ENCODE measurements around the gene NDRG4. TPM values are rescaled to one million over a fixed set of nuclear protein-coding genes. Genes with fewer than 3 reads are reported as not detected.

NDRG4 gene
- total and polyA plus RNA-seq, 2 of the 13 experiments (the other 11 are each of a cell fraction or from before 2014, with no cell fraction given) = 1.7 to 2.7 TPM

GRCh38 chr16:58494981-58495520, 4.9 kb upstream of the NDRG4 start (continued):
- no peak for TF ChIP-seq TSC22D2 (CRISPR knock-in tag; IDR thresholded peaks at IDR 0.05; ENCODE audit: borderline replicate concordance)
- TF ChIP-seq HCFC1 (IDR thresholded peaks at IDR 0.05; ENCODE audit: low read depth, low read length) = no peak
- TF ChIP-seq ATF5 (CRISPR knock-in tag; IDR thresholded peaks at IDR 0.05; ENCODE audit: low read depth) = no peak
- TF ChIP-seq, protein P1, sequence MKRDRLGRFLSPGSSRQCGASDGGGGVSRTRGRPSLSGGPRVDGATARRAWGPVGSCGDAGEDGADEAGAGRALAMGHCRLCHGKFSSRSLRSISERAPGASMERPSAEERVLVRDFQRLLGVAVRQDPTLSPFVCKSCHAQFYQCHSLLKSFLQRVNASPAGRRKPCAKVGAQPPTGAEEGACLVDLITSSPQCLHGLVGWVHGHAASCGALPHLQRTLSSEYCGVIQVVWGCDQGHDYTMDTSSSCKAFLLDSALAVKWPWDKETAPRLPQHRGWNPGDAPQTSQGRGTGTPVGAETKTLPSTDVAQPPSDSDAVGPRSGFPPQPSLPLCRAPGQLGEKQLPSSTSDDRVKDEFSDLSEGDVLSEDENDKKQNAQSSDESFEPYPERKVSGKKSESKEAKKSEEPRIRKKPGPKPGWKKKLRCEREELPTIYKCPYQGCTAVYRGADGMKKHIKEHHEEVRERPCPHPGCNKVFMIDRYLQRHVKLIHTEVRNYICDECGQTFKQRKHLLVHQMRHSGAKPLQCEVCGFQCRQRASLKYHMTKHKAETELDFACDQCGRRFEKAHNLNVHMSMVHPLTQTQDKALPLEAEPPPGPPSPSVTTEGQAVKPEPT (CRISPR knock-in tag; IDR thresholded peaks at IDR 0.05; ENCODE audit: low read depth) = no peak
- no peak for TF ChIP-seq ZNF646 (CRISPR knock-in tag; IDR thresholded peaks at IDR 0.05)
- TF ChIP-seq, protein P2, sequence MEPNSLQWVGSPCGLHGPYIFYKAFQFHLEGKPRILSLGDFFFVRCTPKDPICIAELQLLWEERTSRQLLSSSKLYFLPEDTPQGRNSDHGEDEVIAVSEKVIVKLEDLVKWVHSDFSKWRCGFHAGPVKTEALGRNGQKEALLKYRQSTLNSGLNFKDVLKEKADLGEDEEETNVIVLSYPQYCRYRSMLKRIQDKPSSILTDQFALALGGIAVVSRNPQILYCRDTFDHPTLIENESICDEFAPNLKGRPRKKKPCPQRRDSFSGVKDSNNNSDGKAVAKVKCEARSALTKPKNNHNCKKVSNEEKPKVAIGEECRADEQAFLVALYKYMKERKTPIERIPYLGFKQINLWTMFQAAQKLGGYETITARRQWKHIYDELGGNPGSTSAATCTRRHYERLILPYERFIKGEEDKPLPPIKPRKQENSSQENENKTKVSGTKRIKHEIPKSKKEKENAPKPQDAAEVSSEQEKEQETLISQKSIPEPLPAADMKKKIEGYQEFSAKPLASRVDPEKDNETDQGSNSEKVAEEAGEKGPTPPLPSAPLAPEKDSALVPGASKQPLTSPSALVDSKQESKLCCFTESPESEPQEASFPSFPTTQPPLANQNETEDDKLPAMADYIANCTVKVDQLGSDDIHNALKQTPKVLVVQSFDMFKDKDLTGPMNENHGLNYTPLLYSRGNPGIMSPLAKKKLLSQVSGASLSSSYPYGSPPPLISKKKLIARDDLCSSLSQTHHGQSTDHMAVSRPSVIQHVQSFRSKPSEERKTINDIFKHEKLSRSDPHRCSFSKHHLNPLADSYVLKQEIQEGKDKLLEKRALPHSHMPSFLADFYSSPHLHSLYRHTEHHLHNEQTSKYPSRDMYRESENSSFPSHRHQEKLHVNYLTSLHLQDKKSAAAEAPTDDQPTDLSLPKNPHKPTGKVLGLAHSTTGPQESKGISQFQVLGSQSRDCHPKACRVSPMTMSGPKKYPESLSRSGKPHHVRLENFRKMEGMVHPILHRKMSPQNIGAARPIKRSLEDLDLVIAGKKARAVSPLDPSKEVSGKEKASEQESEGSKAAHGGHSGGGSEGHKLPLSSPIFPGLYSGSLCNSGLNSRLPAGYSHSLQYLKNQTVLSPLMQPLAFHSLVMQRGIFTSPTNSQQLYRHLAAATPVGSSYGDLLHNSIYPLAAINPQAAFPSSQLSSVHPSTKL (CRISPR knock-in tag; IDR thresholded peaks at IDR 0.05) = no peak
- TF ChIP-seq POLR2G (IDR thresholded peaks at IDR 0.05; ENCODE audit: low read depth, low read length) = no peak
- TF ChIP-seq SALL1 (CRISPR knock-in tag; IDR thresholded peaks at IDR 0.05) = no peak
- TF ChIP-seq, protein P3, sequence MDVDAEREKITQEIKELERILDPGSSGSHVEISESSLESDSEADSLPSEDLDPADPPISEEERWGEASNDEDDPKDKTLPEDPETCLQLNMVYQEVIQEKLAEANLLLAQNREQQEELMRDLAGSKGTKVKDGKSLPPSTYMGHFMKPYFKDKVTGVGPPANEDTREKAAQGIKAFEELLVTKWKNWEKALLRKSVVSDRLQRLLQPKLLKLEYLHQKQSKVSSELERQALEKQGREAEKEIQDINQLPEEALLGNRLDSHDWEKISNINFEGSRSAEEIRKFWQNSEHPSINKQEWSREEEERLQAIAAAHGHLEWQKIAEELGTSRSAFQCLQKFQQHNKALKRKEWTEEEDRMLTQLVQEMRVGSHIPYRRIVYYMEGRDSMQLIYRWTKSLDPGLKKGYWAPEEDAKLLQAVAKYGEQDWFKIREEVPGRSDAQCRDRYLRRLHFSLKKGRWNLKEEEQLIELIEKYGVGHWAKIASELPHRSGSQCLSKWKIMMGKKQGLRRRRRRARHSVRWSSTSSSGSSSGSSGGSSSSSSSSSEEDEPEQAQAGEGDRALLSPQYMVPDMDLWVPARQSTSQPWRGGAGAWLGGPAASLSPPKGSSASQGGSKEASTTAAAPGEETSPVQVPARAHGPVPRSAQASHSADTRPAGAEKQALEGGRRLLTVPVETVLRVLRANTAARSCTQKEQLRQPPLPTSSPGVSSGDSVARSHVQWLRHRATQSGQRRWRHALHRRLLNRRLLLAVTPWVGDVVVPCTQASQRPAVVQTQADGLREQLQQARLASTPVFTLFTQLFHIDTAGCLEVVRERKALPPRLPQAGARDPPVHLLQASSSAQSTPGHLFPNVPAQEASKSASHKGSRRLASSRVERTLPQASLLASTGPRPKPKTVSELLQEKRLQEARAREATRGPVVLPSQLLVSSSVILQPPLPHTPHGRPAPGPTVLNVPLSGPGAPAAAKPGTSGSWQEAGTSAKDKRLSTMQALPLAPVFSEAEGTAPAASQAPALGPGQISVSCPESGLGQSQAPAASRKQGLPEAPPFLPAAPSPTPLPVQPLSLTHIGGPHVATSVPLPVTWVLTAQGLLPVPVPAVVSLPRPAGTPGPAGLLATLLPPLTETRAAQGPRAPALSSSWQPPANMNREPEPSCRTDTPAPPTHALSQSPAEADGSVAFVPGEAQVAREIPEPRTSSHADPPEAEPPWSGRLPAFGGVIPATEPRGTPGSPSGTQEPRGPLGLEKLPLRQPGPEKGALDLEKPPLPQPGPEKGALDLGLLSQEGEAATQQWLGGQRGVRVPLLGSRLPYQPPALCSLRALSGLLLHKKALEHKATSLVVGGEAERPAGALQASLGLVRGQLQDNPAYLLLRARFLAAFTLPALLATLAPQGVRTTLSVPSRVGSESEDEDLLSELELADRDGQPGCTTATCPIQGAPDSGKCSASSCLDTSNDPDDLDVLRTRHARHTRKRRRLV (CRISPR knock-in tag; IDR thresholded peaks at IDR 0.05) = no peak
- TF ChIP-seq RFXAP (CRISPR knock-in tag; IDR thresholded peaks at IDR 0.05; ENCODE audit: borderline replicate concordance) = peak; percentile 88
